T-helper 2 cell (primary cell): ENCODE measurements around the gene PRKG1.

Experiments used
- DNase-seq, 5 experiments: peaks; one replicate each; pipeline versions ENCODE4 v3.0.0 to v3.0.0-alpha.2; 2012 to 2022

PRKG1 gene

DNA sequence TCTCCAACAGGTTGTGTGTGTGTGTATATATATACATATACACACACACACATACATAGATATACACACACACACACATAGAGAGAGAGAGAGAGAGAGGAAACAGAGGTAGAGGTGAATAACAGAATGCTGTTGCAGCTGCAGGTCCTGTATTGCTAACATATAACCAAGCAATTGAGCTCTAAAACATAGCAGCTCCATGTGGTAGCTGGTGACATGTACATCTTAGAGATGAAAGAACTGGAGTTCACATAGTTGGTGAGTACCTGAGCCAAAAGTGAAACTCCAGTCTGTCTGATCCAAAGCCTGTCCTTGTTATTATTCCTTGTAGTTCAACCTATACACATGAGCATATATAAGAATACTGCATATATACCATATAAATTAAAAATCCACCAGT, 778.0 kb downstream of the PRKG1 start:
- DNase-seq: peak in 1 of 5 experiments; percentile 2

- no peak for DNase-seq
Measured at GRCh38 chr10:51857305-51857704, 783.0 kb downstream of the PRKG1 start.

DNA sequence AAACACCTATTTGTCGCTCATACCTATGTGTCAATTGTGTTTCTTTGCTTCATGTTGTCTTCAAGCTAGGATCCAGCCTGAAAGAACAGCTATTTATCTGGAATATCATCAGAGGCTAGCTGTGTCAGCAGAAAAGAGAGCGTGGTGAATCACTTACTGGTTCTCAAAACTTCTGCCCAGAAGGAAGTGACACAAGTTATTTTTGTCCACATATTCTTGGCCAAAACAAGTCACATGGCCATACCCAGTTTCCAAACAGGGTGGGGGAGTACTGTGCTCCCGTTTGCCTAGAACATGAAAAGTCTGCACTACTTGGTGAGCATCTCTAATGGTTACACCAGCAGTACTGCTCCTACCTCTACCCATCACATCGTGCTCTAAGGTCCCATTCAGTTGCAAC, 786.0 kb downstream of the PRKG1 start:
- DNase-seq: no peak

DNA sequence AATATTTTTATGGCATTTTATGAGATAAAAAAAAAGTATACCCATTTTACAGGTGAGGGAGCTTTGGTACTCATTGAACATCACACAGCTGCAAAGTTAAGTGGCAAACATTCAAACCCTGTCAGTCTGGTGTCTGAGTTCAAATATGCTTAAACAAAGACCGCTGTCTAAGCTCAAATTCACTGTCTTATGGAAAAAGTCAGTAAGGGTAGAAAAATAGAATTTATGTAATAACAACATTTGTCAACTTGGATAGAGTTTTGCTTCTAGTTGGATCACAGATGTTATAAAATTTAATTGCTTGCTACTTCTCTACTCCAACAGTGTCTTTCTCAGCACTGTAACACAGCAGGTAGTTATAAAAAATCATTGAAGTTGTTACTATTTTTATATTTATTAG, 786.8 kb downstream of the PRKG1 start:
- no peak for DNase-seq

- no peak for DNase-seq
Measured at GRCh38 chr10:51861731-51862130, 787.4 kb downstream of the PRKG1 start.

DNA sequence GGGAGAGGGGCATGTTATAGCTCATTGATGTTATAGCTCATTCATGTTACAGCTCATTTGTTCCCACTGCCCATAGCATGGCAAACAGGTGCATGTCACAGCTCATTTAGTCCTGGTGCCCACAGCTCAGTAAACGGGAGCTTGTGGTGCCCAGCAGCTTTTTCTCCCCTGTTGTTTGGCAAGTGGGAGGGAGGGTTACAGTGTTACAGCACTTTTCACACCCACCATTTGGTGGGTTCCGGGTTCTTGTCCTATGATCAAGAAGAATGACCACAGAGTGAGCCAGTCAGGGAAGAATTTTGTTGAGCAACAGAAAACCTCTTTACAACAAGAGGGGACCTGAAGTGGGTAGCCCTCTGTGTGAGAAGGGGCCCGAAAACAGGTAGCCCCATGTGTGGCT, 787.9 kb downstream of the PRKG1 start:
- no peak for DNase-seq

DNA sequence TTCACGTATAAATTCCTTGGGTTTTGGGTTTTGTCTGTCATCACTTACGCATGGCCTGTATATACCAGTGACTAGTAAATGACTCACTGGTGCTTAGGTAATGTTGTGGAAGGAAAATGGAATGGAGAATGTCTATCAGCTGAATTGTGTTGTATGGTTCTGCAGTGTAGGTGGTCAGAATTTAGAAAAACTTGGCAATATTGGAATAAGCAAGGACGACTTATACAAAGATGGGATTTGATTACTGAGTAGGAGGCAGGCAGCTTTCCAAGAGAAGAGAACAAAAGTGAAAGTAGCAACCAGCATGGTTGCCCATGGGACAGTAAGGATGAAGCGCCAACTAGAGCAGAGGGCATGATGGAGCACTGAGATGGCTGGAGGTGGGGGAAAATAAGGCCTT, 793.7 kb downstream of the PRKG1 start:
- DNase-seq: no peak

- no peak for DNase-seq
Measured at GRCh38 chr10:51874131-51874530, 799.8 kb downstream of the PRKG1 start.

GRCh38 chr10:51875610-51876009, 801.3 kb downstream of the PRKG1 start:
- DNase-seq: no peak

DNA sequence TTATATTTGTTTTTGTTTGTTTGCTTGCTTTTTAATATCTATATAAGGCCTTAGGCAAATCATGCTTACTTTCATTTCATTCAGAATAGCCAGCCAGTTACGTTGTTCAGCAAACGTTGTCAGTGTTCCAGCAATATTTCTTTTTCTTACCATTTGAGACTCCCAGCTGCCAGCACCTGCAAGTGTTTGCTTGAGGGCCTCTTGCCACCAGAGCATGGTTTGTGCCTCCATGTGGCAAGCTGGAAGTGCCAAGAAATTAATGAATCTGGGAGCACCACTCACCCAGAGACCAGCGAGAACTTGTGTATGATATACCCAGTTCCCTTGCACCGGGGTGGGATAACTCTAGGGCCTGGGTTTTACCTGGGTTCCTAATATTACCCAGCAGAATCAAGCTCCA, 802.2 kb downstream of the PRKG1 start:
- no peak for DNase-seq

DNA sequence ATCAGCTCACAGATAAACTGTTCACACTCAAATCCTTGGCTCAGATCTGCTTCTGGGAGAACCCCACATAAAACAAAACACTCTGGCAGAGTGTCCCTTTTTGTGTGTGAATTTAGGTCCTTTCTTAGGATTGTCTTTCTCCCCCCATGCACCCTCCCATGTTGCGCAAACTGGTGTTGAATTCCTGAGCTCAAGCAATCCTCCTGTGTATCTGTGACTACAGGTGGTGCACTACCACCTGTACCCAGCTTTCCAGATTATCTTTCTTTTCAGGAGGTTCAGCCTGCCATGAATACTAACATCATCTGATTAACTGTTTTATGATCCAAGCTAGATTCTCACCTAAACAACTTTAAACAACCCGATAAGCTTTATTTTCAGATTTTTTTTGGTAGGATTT, 802.7 kb downstream of the PRKG1 start:
- no peak for DNase-seq

GRCh38 chr10:51877636-51878035, 803.3 kb downstream of the PRKG1 start:
- no peak for DNase-seq

DNA sequence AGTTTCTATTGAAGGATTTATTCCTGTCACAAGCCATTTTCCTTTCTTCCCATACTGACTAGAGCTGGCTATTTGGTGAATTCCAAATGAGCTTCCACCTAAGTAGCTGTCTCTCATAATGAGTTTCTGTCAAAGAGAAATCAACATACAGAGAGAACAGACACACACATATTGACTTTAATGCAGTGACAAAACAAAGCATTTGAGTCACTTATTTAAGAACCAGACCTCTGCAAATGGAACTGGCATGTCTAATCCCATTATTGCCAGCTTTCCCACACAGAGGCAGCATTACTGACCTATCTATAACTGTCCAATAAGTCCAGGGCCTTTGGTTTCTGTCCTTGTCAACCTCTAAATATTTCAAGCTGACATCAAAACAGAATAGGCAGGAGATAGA, 804.4 kb downstream of the PRKG1 start:
- DNase-seq: no peak

DNA sequence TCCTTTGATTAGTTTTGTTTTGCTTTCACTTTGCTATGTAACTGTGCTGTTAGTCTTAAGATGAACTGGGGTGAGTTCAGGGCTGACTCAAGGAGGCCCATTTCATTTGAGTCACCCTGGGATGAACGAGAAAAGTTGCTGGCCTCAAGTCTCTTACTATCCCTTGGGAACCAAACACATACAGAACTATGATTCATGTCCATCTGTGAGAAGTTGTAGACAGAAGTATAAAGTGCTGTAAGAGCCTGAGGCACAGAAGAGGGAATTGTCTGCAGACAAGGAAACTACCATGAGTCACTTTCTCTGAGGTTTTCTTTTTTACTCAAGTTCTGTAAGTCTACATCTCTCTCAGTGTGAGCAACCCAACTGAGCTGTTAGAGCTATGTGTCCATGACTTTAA, 805.0 kb downstream of the PRKG1 start:
- peak in 1 of 5 experiments; percentile 67 for DNase-seq

GRCh38 chr10:51881213-51881612, 806.9 kb downstream of the PRKG1 start:
- no peak for DNase-seq

DNA sequence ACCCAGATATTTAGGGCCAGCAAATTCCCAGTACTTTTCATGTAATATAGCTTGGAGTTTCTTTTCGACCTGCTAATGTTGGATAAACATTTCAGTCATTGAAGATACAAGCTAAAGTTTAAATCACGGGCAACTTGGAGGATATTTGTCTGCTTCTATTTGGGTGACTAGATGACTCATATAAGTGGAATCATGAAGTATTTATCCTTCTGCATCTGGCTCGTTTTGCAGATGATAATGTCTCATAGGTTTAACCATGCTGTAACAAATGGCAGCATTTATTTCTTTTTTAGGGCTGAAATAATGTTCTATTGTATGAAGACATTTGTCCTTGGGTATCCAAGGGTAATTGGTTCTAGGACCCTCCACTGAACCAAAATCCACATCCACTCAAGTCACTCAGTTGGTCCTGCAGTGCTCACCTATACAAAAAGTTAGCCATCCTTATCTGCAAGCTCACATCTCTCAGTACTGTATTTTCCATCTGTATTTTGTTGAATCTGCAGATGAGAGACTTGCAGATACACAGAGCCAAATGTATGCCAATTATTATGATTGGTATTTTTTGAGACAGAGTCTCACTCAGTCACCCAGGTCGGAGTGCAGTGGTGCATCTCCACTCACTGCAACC, 812.3 kb downstream of the PRKG1 start:
- DNase-seq: no peak

DNA sequence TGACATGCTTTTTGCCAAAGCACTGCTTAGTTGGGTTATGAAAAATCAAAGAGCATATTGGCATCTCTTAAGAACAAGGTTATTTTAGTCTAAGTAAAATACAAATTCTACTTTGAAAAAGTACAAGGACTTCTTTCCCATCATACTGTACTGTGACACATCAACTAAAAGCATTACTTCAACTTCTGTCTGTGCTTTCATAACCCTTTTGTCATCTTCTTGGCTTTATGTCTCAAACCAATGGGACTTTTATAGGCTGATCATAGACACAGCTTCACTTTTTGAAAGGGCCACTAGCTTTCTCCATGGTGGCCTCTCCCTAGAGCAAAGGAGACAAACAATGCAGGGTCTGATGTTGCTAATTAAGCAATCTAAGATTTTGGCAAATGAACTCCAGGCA, 814.0 kb downstream of the PRKG1 start:
- DNase-seq: no peak

DNA sequence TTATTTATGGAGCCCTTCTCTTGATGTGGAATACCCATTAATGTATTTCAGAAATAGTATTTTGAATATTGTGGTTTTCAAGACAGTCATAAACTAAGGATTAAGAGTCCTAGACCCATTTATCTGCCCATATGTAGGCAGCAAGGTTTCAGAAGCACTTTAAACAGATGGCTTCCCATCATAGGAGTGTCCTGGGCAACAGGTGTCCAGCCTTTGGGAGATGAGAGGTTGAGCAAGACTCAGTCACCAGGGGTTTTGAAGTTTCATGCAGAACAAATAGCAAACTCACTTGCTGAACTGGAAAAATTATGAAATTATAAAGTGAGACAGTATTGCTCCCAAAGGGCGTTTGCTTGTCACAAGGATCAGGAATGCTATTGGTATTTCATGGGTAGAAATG, 818.0 kb downstream of the PRKG1 start:
- no peak for DNase-seq

- peak in 1 of 5 experiments; percentile 50 for DNase-seq
Measured at GRCh38 chr10:51892965-51893658, 818.8 kb downstream of the PRKG1 start.

DNA sequence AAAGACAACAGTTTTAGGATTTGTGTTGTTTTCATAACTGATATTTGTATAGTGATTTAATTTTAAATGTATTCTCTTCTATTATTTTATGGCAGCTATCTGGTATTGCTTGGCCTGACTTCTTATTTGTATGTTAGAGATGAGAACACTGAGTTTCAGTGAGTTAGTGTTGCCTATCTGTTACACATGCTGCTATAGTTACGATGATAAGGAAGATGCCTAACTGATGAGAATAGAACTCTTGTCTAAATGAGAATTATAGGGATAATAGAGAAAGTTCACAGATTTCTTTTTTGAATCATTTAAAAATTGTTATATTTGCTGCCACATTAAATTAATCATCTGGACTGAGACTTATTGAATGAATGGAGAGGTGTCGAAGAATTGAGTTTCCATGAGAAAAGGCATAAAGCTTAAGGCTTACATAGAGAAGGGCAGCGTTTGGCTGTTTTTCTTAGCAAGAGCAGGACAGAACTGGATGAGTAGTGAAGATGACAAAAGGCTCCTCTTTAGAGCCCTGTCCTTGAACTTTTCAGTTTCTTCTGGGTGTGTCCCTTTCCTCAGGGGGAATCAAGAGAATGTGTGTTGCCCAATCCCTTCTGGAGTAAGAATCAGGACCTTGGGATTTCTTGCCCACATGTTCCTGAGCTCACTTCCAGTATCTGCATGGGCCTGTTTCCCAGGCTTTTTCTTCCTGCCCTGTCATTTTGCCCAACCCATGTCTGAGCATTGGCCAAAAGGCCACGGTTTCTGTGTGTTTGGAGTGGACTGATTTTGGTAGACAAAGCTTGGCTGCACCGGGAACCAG, 820.7 kb downstream of the PRKG1 start:
- DNase-seq: no peak

- no peak for DNase-seq
Measured at GRCh38 chr10:51896849-51897248, 822.6 kb downstream of the PRKG1 start.

GRCh38 chr10:51897560-51897959, 823.3 kb downstream of the PRKG1 start:
- no peak for DNase-seq

GRCh38 chr10:51900180-51900579, 825.9 kb downstream of the PRKG1 start:
- DNase-seq: no peak

- no peak for DNase-seq
Measured at GRCh38 chr10:51903675-51904074, 829.4 kb downstream of the PRKG1 start.
